ENCODE measurements around the gene PTPRN2. TPM values are rescaled to one million over a fixed set of nuclear protein-coding genes. Genes with fewer than 3 reads are reported as not detected.
"Not testable (repeated sequence)": the region's sequence is repeated elsewhere in the genome, so short reads cannot be mapped to it uniquely, and the experiment has no call there.

PTPRN2 gene
- total RNA-seq: 30.9 and 32.2 TPM in 2 replicates
- long read RNA-seq, partial matches to known transcripts: 32 of 48 reads
- long read RNA-seq, other reads (novel, unspliced or antisense): 16 of 48 reads

- TF ChIP-seq CTCF (conservative IDR thresholded peaks at IDR 0.05): no peak
- Mint-ChIP-seq H3K36me3 (ENCODE audit: low read depth) (no peaks in the 10 kb centered on the region), H3K27ac (ENCODE audit: unreplicated experiment) (no peak within 1 kb of the TSS), H3K4me1 (peaks cover 3% of the 10 kb centered on the region), H3K4me3 (peak within 1 kb of the TSS; percentile 83), H3K27me3 (ENCODE audit: low read depth) (peaks cover 72% of the 10 kb centered on the region), H3K9me3 (no peaks in the 10 kb centered on the region)
- DNase-seq (ENCODE audit: low read depth, low spot score): peak; percentile 59
These were observed at the start of gene PTPRN2 for GRCh38 chr7:158587162-158588084. TSS of gene PTPRN2 (minus strand) at chr7:158587823.

- Mint-ChIP-seq H3K27ac (ENCODE audit: unreplicated experiment) (peak overlapping the region; percentile 44), H3K36me3 (ENCODE audit: low read depth) (peaks cover 20% of the 10 kb centered on the region), H3K27me3 (ENCODE audit: low read depth) (no peaks in the 10 kb centered on the region), H3K4me3 (no peak overlapping the region), H3K9me3 (no peaks in the 10 kb centered on the region), H3K4me1 (no peaks in the 10 kb centered on the region)
- no peak for DNase-seq (ENCODE audit: low read depth, low spot score)
- no peak for TF ChIP-seq CTCF (conservative IDR thresholded peaks at IDR 0.05)
These were observed 45.7 kb upstream of the PTPRN2 start for GRCh38 chr7:158633055-158633956.

GRCh38 chr7:158631574-158632195 lies 44.1 kb upstream of the PTPRN2 start:
- Mint-ChIP-seq H3K27ac (ENCODE audit: unreplicated experiment) (no peak overlapping the region), H3K9me3 (no peaks in the 10 kb centered on the region), H3K36me3 (ENCODE audit: low read depth) (peaks cover 25% of the 10 kb centered on the region), H3K27me3 (ENCODE audit: low read depth) (no peaks in the 10 kb centered on the region), H3K4me1 (no peaks in the 10 kb centered on the region), H3K4me3 (no peak overlapping the region)
- no peak for TF ChIP-seq CTCF (conservative IDR thresholded peaks at IDR 0.05)
- no peak for DNase-seq (ENCODE audit: low read depth, low spot score)

- not testable (repeated sequence) for H3K4me3 Mint-ChIP-seq; DNase-seq (ENCODE audit: low read depth, low spot score); H3K9me3 Mint-ChIP-seq; H3K4me1 Mint-ChIP-seq; H3K27me3 Mint-ChIP-seq (ENCODE audit: low read depth); H3K27ac Mint-ChIP-seq (ENCODE audit: unreplicated experiment)
- peaks cover 29% of the 10 kb centered on the region for H3K36me3 Mint-ChIP-seq (ENCODE audit: low read depth)
These were observed 38.7 kb upstream of the PTPRN2 start for GRCh38 chr7:158626289-158626688.

GRCh38 chr7:158623241-158623640 lies 35.6 kb upstream of the PTPRN2 start:
- Mint-ChIP-seq H3K36me3 (ENCODE audit: low read depth) (peaks cover 22% of the 10 kb centered on the region), H3K9me3 (no peaks in the 10 kb centered on the region), H3K4me1 (no peaks in the 10 kb centered on the region), H3K27me3 (ENCODE audit: low read depth) (no peaks in the 10 kb centered on the region), H3K27ac (ENCODE audit: unreplicated experiment) (no peak overlapping the region), H3K4me3 (no peak overlapping the region)
- no peak for TF ChIP-seq CTCF (conservative IDR thresholded peaks at IDR 0.05)
- no peak for DNase-seq (ENCODE audit: low read depth, low spot score)
